Effector memory CD8-positive, alpha-beta T cell (primary cell): ENCODE data around the gene BCL2L12.
"Not testable (repeated sequence)": the region's sequence is repeated elsewhere in the genome, so short reads cannot be mapped to it uniquely, and the experiment has no call there.

Source experiments
- ATAC-seq: fragments of 150-1000 bp; cut with Tn5 transposase; replicated peaks from 2 replicates; pipeline ENCODE4 v1.10.0; 2021; ENCODE audit warnings: mild to moderate bottlenecking, moderate library complexity
- DNase-seq, 3 experiments: peaks; one replicate each; pipeline ENCODE4 v3.0.0; 2021
- H3K27ac Mint-ChIP-seq, 2 donors: one replicate each; pipeline ENCODE4 v1.8.0; 2022; ENCODE audit warnings: mild to moderate bottlenecking in 2 of 2, mixed read lengths in 2 of 2, moderate library complexity in 2 of 2
- H3K27me3 Mint-ChIP-seq, 2 donors: one replicate each; pipeline ENCODE4 v1.8.0; 2022; ENCODE audit warnings: mixed read lengths in 2 of 2
- H3K36me3 Mint-ChIP-seq: one replicate; pipeline ENCODE4 v1.8.0; 2022; ENCODE audit warnings: mild to moderate bottlenecking, moderate library complexity, mixed read lengths; ENCODE audit not compliant: insufficient read depth
- H3K4me1 Mint-ChIP-seq, 2 donors: one replicate each; pipeline ENCODE4 v1.8.0; 2022; ENCODE audit warnings: low read depth in 2 of 2, mixed read lengths in 2 of 2
- H3K4me3 Mint-ChIP-seq, 2 donors: one replicate each; pipeline ENCODE4 v1.8.0; 2022; ENCODE audit warnings: mild to moderate bottlenecking in 2 of 2, mixed read lengths in 2 of 2, moderate library complexity in 2 of 2
- H3K9me3 Mint-ChIP-seq, 2 donors: one replicate each; pipeline ENCODE4 v1.8.0; 2022; ENCODE audit warnings: mixed read lengths in 2 of 2

The BCL2L12 gene

GRCh38 chr19:49704888-49705642 is 39.3 kb downstream of the BCL2L12 start:
- peaks cover 4% of the 10 kb centered on the region for H3K36me3 Mint-ChIP-seq
- no peaks in the 10 kb centered on the region for H3K4me1 Mint-ChIP-seq
- ATAC-seq (no peak), DNase-seq (no peak)
- H3K9me3 Mint-ChIP-seq = no peaks in the 10 kb centered on the region
- no peak overlapping the region for H3K4me3 Mint-ChIP-seq
- H3K27ac Mint-ChIP-seq = peak overlapping the region in 1 of 2 donors; percentile 66
- peaks cover 23 to 53% of the 10 kb centered on the region in 2 donors for H3K27me3 Mint-ChIP-seq

- no peak for DNase-seq
- Mint-ChIP-seq H3K27me3 (peaks cover 25 to 54% of the 10 kb centered on the region in 2 donors), H3K36me3 (peaks cover 4% of the 10 kb centered on the region), H3K4me1 (no peaks in the 10 kb centered on the region), H3K27ac (no peak overlapping the region), H3K9me3 (no peaks in the 10 kb centered on the region), H3K4me3 (no peak overlapping the region)
- ATAC-seq = no peak
Observed at GRCh38 chr19:49705919-49706318, 40.2 kb downstream of the BCL2L12 start.

- Mint-ChIP-seq H3K27me3 (peaks cover 19 to 42% of the 10 kb centered on the region in 2 donors), H3K9me3 (no peaks in the 10 kb centered on the region), H3K4me1 (peaks cover 4 to 7% of the 10 kb centered on the region in 2 donors), H3K4me3 (no peak overlapping the region), H3K36me3 (no peaks in the 10 kb centered on the region), H3K27ac (no peak overlapping the region)
- DNase-seq (no peak), ATAC-seq (no peak)
Observed at GRCh38 chr19:49710372-49710951, 44.7 kb downstream of the BCL2L12 start.

- Mint-ChIP-seq H3K36me3 (peaks cover 4% of the 10 kb centered on the region), H3K27me3 (peaks cover 19 to 36% of the 10 kb centered on the region in 2 donors), H3K27ac (peak overlapping the region in 1 of 2 donors; percentile 72), H3K9me3 (no peaks in the 10 kb centered on the region), H3K4me3 (no peak overlapping the region), H3K4me1 (peaks cover 8 to 14% of the 10 kb centered on the region in 2 donors)
- DNase-seq (no peak), ATAC-seq (no peak)
Observed at GRCh38 chr19:49712397-49712859, 46.7 kb downstream of the BCL2L12 start.

- H3K4me1 Mint-ChIP-seq = peaks cover 12 to 18% of the 10 kb centered on the region in 2 donors
- H3K36me3 Mint-ChIP-seq = peaks cover 7% of the 10 kb centered on the region
- DNase-seq (no peak), ATAC-seq (no peak)
- peaks cover 19 to 33% of the 10 kb centered on the region in 2 donors for H3K27me3 Mint-ChIP-seq
- H3K27ac Mint-ChIP-seq = no peak overlapping the region
- H3K4me3 Mint-ChIP-seq = no peak overlapping the region
- H3K9me3 Mint-ChIP-seq = no peaks in the 10 kb centered on the region
Observed at GRCh38 chr19:49713236-49713845, 47.6 kb downstream of the BCL2L12 start.

GRCh38 chr19:49716154-49716553 is 50.4 kb downstream of the BCL2L12 start:
- Mint-ChIP-seq H3K27ac (no peak overlapping the region), H3K4me3 (no peak overlapping the region), H3K9me3 (no peaks in the 10 kb centered on the region), H3K27me3 (peaks cover 0 to 7% of the 10 kb centered on the region in 2 donors), H3K36me3 (peaks cover 14% of the 10 kb centered on the region), H3K4me1 (peaks cover 12 to 18% of the 10 kb centered on the region in 2 donors)
- ATAC-seq (no peak), DNase-seq (no peak)

- DNase-seq (no peak), ATAC-seq (no peak)
- Mint-ChIP-seq H3K27me3 (no peaks in the 10 kb centered on the region), H3K4me1 (peaks cover 12 to 14% of the 10 kb centered on the region in 2 donors), H3K9me3 (no peaks in the 10 kb centered on the region), H3K27ac (peak overlapping the region in 1 of 2 donors; percentile 95), H3K4me3 (peak overlapping the region; percentile 57 to 94), H3K36me3 (peaks cover 17% of the 10 kb centered on the region)
Observed at GRCh38 chr19:49718511-49718910, 52.8 kb downstream of the BCL2L12 start.

GRCh38 chr19:49718991-49719390 is 53.3 kb downstream of the BCL2L12 start:
- H3K9me3 Mint-ChIP-seq = no peaks in the 10 kb centered on the region
- peaks cover 17% of the 10 kb centered on the region for H3K36me3 Mint-ChIP-seq
- peak overlapping the region; percentile 25 to 53 for H3K4me3 Mint-ChIP-seq
- no peak for ATAC-seq
- H3K27me3 Mint-ChIP-seq = no peaks in the 10 kb centered on the region
- no peak for DNase-seq
- H3K4me1 Mint-ChIP-seq = peaks cover 12 to 14% of the 10 kb centered on the region in 2 donors
- H3K27ac Mint-ChIP-seq = no peak overlapping the region

- not testable (repeated sequence) for H3K27me3 Mint-ChIP-seq, H3K27ac Mint-ChIP-seq, DNase-seq, ATAC-seq, H3K9me3 Mint-ChIP-seq
- H3K4me3 Mint-ChIP-seq = peak overlapping the region; percentile 25 to 53
- peaks cover 17% of the 10 kb centered on the region for H3K36me3 Mint-ChIP-seq
- peaks cover 12 to 14% of the 10 kb centered on the region in 2 donors for H3K4me1 Mint-ChIP-seq
Observed at GRCh38 chr19:49719420-49719819, 53.7 kb downstream of the BCL2L12 start.
